ENCODE measurements around the gene SEPTIN5.

Gene SEPTIN5

GRCh38 chr22:19760058-19760950 is 46.0 kb downstream of the SEPTIN5 start, which contains the start of gene TBX1:
Gene TBX1 (plus strand): TSS chr22:19760778. CDS start chr22:19760844, 66 bp downstream.
- DNase-seq (ENCODE audit: low read depth in 2 of 2), result no peak

DNA sequence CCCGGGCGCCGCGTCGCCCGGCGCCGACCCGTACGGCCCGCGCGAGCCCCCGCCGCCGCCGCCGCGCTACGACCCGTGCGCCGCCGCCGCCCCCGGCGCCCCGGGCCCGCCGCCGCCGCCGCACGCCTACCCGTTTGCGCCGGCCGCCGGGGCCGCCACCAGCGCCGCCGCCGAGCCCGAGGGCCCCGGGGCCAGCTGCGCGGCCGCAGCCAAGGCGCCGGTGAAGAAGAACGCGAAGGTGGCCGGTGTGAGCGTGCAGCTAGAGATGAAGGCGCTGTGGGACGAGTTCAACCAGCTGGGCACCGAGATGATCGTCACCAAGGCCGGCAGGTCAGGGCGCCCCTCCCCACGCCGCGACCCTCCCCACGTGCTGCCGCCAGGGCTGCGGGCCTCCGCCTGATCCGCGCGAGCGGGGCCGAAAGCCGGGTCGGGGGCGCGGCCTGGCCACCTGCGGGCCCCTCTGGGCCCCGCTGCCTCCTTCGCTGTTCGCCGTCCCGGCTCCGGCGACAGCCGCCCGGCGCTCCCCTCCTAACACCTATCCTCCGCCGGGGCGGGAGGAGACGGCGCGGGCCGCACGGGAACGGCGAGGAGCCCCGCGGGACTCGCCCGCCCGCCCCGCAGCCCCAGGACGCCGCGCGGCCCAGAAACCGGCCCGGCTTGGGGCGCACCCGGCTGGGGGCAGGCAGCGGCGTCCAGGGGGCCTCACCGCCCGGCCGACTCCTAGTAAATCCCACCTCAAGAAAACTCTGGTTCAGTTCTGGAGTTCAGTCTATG is 46.8 kb downstream of the SEPTIN5 start:
- DNase-seq (ENCODE audit: low read depth in 2 of 2), result no peak

DNA sequence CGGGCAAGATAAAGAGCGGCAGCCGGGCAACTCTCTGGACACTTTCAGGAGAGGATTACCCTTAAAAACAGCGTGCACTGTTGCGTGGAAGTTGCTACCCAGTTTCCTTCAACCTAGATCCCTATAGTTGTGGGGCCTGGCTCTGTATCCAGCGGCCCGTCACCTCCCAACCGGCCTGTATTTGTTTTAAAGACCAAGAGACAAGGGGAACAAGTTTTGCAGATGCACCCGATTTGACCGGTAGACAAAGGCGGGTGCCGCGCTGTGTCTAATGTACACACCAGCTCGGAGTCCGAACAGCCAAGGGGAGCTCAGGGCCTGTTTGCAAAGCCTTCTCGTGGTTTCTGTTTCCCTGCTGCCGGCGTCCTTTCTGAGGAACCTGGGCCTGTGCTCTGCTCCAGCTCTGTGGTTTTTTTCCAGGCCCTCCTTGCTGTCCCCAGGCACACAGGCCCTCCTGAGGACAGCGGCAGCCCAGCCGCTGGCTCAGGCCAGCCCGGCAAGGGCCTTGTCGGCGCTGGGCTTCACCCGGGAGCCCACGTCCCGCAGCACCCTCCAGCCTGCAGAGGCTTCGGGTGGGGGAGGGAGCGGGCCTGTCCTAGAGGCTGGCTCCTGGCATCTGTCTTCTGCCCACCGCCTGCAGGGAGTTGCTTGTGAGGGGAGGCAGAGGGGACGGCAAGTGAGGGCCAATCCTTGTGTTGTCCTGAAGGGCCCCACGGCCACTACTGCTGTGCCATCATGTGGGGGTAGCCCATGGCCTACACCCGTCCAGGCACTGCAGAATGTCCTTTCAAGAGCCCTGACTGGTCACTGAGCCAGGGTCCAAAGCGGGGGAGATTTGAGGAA is 47.6 kb downstream of the SEPTIN5 start:
- DNase-seq (ENCODE audit: low read depth in 2 of 2), result no peak

DNA sequence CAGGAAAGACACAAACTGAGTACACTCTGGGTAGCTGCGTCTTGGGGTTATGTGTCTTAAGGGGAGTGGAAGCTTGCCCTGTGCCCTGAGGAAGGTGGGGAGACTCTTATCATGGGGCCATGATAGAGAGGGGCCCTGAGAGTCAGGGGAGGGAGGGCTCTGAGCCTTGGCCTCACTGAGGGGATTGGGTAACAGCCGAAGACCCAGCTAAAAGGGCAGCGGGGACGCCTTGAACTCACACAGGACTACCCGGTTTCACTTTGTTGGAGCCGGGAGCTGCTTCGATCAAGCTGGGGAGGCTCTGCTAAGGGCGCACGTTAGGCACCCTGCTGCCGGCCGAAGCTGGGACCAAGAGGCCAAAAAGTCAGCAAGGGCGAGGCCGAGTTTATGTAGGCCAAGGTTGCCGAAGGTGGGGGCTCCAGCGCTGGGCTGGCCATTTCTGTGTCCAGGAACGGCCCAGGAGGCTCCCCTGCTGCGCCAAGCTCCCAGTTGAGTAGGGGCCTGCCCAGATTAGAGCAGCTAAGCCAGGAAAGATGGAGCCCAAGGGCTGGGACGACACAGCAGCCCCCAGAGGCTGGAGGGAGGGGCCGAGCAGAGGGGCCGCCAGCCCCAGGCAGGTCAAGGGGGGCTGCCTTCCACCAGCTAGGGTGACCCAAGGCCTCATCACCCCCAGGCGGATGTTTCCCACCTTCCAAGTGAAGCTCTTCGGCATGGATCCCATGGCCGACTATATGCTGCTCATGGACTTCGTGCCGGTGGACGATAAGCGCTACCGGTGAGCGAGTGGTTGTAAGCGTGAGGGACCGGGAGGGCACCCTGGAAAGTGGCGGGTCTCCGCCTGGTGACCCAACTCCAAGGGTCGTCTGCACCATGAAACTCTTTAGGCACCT is 48.5 kb downstream of the SEPTIN5 start:
- no peak for DNase-seq (ENCODE audit: low read depth in 2 of 2)

GRCh38 chr22:19763458-19764298 is 49.4 kb downstream of the SEPTIN5 start:
- DNase-seq (ENCODE audit: low read depth in 2 of 2), result no peak

GRCh38 chr22:19764299-19764593 is 49.9 kb downstream of the SEPTIN5 start:
- DNase-seq (ENCODE audit: low read depth in 2 of 2), result no peak

DNA sequence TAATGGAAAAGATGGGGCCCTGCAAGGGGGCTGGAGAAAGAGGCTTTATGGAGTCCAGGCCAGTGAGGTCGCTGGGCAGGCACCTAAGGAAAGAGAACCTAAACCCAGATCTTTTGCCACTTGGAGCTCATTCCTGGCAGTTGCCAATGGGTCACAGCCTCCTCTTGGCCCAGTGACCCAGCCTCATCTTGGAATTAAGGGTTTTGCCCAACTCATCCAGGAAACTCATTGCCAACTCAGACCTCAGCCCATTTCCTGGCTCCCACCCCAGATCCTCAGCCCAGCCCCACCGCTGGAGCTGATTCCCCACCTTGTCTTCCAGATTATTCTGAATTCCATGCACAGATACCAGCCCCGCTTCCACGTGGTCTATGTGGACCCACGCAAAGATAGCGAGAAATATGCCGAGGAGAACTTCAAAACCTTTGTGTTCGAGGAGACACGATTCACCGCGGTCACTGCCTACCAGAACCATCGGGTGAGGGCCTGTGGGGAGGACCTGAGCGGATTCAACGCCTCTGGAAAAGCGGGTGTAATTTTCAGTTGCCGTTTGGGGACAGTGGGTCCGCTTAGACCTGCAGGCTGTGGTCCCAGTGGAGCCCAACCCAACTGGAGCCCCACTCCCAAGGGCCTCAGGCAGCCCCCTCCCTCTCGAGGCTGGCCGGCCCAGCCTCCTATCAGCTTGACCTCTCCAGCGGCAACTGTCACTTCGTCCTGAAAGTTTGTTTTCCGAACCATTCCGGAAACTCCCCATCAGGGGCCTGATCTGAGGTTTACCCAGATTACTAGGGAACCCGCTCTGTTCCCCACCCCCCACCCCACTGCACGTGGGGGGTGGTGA is 50.6 kb downstream of the SEPTIN5 start:
- no peak for DNase-seq (ENCODE audit: low read depth in 2 of 2)

DNA sequence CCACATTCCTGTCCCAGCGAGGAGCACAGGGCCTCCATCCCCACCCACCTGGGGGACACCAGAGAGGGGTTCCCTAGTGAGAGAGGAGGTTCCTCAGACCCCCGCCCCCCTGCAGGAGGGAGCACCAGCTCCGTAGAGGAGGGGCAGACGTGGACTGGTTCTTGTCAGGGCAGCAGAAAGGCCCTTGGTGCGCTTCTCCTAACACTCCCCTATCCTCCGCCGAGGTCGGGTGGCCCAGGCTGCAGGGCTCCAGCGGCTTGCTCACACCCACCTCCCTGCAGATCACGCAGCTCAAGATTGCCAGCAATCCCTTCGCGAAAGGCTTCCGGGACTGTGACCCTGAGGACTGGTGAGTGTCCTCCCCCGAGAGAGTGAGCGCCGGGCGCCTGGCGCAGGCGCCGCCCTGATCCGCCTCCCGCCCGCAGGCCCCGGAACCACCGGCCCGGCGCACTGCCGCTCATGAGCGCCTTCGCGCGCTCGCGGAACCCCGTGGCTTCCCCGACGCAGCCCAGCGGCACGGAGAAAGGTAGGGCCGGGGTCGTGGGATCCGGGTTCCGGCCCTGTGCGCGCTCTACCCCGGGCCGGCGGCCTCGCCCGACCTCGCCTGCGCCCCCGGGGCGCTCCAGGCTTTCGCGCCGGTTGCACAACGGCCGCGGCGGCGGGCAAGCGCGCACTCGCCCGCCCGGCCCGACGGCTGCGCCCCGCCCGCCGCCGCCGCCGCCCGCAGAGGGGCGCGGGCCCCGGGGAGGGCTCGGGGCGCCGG is 51.4 kb downstream of the SEPTIN5 start:
- no peak for DNase-seq (ENCODE audit: low read depth in 2 of 2)

DNA sequence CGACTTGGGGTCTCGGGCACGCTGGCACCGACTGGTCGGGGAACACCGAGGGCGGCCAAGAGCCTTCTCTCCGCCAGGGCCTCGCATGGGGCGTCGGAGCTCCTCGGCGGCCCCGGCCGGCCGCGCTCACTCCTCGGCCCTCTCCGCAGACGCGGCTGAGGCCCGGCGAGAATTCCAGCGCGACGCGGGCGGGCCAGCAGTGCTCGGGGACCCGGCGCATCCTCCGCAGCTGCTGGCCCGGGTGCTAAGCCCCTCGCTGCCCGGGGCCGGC is 51.9 kb downstream of the SEPTIN5 start:
- DNase-seq (ENCODE audit: low read depth in 2 of 2), result no peak

DNA sequence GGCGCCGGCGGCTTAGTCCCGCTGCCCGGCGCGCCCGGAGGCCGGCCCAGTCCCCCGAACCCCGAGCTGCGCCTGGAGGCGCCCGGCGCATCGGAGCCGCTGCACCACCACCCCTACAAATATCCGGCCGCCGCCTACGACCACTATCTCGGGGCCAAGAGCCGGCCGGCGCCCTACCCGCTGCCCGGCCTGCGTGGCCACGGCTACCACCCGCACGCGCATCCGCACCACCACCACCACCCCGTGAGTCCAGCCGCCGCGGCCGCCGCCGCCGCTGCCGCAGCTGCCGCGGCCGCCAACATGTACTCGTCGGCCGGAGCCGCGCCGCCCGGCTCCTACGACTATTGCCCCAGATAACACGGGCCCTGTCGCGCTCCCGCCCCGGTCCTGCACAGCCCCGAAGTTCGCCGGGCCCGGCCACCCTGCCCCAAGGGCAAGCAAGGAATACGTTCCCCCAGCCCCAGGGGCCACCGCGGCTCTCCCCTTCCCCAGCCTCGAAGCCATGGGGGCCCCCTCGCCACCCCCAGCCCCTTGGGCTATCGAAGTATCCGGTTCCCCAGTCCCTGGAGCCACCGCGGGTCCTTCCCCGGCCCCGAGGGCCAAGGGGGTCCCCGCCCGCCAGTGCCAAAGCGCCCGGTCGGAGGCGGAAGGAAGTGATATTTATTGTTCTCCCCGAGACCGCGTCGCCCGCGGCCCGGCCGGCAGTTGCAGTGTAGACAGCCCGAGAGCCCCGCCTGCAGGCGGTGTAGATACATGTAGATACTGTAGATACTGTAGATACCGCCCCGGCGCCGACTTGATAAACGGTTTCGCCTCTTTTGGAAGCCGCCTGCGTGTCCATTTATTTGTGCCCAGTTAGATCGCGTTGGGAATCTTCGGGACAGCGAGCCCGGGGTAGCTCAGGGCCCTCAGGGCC is 52.5 kb downstream of the SEPTIN5 start:
- DNase-seq (ENCODE audit: low read depth in 2 of 2), result no peak

- no peak for DNase-seq (ENCODE audit: low read depth in 2 of 2)
Measured at GRCh38 chr22:19767427-19768341, 53.4 kb downstream of the SEPTIN5 start.

GRCh38 chr22:19769393-19769715 is 55.1 kb downstream of the SEPTIN5 start:
- no peak for DNase-seq (ENCODE audit: low read depth in 2 of 2)

GRCh38 chr22:19770349-19771220 is 56.3 kb downstream of the SEPTIN5 start:
- no peak for DNase-seq (ENCODE audit: low read depth in 2 of 2)

- DNase-seq (ENCODE audit: low read depth in 2 of 2), result no peak
Measured at GRCh38 chr22:19772422-19772672, 58.0 kb downstream of the SEPTIN5 start.

Data from stimulated activated CD4-positive, alpha-beta T cell treated with anti-CD3 and anti-CD28 coated beads, Interleukin-1b, Interleukin-23, amount 100 ng/mL, for 1 hour (primary cell).